ENCODE measurements around the gene IL21R.
"Not testable (repeated sequence)": the region's sequence is repeated elsewhere in the genome, so short reads cannot be mapped to it uniquely, and the experiment has no call there.

Gene IL21R

GRCh38 chr16:27400751-27401620, 988 bp upstream of the IL21R start:
- DNase-seq: no peak

GRCh38 chr16:27402569-27402963, 592 bp downstream of the IL21R start:
- no peak for DNase-seq

GRCh38 chr16:27402964-27403600, 1.1 kb downstream of the IL21R start:
- DNase-seq: no peak

GRCh38 chr16:27403601-27403992, 1.6 kb downstream of the IL21R start:
- no peak for DNase-seq

- no peak for DNase-seq
Observed at GRCh38 chr16:27404163-27404823, 2.3 kb downstream of the IL21R start.

- DNase-seq: no peak
Observed at GRCh38 chr16:27405546-27406451, 3.8 kb downstream of the IL21R start.

- DNase-seq: no peak
Observed at GRCh38 chr16:27406511-27407128, 4.6 kb downstream of the IL21R start.

- no peak for DNase-seq
Observed at GRCh38 chr16:27407133-27407532, 5.2 kb downstream of the IL21R start.

- no peak for DNase-seq
Observed at GRCh38 chr16:27408012-27408601, 6.1 kb downstream of the IL21R start.

GRCh38 chr16:27408602-27409031, 6.6 kb downstream of the IL21R start:
- DNase-seq: no peak

GRCh38 chr16:27409958-27410357, 8.0 kb downstream of the IL21R start:
- DNase-seq: not testable (repeated sequence)

GRCh38 chr16:27410761-27411160, 8.8 kb downstream of the IL21R start:
- DNase-seq: no peak

GRCh38 chr16:27413956-27414355, 12.0 kb downstream of the IL21R start:
- no peak for DNase-seq

- DNase-seq: no peak
Observed at GRCh38 chr16:27414788-27415431, 12.9 kb downstream of the IL21R start.

GRCh38 chr16:27417047-27417671, 15.2 kb downstream of the IL21R start:
- DNase-seq: no peak

- no peak for DNase-seq
Observed at GRCh38 chr16:27421961-27422740, 20.2 kb downstream of the IL21R start.

- DNase-seq: no peak
Observed at GRCh38 chr16:27424772-27425498, 23.0 kb downstream of the IL21R start.

GRCh38 chr16:27425961-27426360, 24.0 kb downstream of the IL21R start:
- no peak for DNase-seq

All from anterior cingulate cortex (tissue), 58 donors.